GM12801 (cell line): ENCODE results near the gene APBB2.

Experiments used
- TF ChIP-seq, protein P1 (sequence below): IDR thresholded peaks from one replicate; pipeline ENCODE4 v1.5.1; 2011; ENCODE audit warnings: control low read depth; ENCODE audit not compliant: insufficient read length; ENCODE audit errors: extremely low read depth

APBB2 gene

DNA sequence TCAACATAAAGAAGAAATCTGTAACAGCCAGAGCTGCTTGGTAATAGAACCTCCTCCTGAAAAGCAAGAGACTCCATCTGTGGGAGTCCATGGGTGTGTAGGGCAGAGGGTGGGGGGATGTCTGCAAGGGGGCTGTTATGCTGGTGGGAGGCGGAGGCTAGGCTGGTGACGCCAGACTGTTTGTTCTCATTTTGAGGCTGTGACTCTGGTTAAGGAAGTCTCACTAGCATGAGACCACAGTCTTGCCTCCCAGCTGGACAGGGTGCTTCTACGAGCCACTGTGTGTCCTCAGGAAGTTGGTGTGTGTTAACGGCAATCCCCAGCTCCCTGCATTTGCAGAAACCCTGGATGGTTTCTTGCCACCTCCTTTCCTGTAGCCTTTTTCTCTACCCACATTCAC is 384.8 kb downstream of the APBB2 start:
- TF ChIP-seq, protein P1, sequence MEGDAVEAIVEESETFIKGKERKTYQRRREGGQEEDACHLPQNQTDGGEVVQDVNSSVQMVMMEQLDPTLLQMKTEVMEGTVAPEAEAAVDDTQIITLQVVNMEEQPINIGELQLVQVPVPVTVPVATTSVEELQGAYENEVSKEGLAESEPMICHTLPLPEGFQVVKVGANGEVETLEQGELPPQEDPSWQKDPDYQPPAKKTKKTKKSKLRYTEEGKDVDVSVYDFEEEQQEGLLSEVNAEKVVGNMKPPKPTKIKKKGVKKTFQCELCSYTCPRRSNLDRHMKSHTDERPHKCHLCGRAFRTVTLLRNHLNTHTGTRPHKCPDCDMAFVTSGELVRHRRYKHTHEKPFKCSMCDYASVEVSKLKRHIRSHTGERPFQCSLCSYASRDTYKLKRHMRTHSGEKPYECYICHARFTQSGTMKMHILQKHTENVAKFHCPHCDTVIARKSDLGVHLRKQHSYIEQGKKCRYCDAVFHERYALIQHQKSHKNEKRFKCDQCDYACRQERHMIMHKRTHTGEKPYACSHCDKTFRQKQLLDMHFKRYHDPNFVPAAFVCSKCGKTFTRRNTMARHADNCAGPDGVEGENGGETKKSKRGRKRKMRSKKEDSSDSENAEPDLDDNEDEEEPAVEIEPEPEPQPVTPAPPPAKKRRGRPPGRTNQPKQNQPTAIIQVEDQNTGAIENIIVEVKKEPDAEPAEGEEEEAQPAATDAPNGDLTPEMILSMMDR: no peak

DNA sequence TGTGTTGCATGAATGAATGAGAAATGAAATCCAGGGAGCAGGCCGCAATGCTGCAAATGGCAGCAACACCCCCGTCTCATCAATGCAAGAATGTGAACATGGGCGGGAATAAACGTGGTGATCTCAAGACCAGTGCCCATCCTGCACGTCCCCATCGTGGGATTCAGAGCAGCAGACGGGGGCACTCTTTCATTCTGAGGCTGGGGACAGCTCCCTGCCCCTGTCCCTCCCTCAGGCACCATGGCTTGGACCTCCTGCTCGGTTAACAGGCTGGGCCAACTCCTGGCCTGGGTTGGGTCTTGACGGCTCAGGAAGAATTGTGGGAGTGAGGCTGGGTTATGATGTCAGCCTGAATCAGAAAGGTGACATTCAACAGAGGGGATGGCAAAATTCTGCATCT is 385.7 kb downstream of the APBB2 start:
- TF ChIP-seq, protein P1: no peak

DNA sequence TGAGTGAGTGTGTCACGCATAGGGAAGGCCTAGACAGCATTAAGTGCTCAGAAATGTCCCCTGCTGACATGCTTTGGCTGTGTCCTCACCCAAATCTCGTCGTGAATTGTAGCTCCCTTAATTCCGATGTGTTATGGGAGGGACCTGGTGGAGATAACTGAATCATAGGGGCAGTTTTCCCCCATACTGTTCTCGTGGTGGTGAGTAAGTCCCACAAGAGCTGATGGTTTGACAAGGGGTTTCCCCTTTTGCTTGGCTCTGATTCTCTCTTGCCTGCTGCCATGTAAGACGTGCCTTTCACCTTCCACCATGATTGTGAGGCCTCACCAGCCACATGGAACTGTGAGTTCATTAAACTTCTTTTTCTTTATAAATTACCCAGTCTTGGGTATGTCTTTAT is 386.6 kb downstream of the APBB2 start:
- TF ChIP-seq, protein P1: no peak

DNA sequence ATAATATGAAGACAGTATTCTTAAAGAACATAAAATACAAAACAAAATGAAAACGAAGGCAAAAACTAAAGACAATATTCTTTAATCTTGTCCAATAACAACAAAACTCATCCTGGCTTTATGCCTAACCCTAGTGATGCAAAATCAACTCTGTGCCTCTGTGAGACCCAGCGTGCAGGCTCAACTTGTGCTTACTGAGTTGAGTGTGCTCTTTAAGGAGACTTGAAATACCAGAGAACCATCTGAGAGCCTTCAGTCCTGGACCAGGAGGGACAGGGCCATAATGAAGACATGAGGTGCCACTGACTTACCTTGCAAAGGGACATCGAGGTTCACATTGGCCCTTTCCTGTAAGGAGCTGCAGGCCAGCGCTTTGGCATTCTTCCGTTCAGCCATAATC is 387.5 kb downstream of the APBB2 start:
- TF ChIP-seq, protein P1: no peak

- TF ChIP-seq, protein P1: no peak
Measured at GRCh38 chr4:40825014-40825838, 389.1 kb downstream of the APBB2 start.

DNA sequence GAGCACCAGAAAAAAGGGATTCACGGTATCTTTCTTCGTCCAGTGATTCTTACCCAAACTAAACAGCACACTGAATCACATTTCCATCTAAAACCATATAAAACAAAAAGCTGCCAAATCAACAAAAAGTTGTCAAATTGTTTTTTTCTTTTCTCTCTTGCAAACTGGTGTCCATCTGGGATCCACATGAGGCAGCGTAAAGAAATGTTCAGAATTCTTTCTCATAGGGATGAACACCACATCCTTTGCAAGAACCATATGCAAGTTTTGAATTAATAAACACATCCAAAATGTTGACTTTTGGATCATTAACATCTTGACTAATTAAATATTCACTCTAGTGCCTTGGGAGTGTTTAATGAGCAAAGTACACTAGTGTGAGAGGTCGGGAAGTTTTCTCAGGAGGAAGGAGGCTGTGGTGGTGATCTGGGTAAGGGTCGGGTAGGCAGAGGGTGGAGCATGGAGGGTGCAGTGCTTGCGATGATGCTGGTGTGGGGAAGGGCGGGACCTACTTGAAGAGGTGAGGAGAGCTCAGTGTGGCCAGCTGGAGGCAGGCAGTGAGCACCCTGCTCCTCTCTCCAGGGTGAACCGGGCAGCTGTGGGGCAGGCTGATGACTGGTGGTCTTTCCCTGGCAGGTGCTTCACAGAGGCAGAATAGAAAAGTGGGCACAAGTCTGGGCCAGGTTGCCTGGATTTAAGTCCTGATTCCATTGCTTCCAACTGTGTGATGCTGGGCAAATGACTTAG is 391.7 kb downstream of the APBB2 start:
- TF ChIP-seq, protein P1: no peak

DNA sequence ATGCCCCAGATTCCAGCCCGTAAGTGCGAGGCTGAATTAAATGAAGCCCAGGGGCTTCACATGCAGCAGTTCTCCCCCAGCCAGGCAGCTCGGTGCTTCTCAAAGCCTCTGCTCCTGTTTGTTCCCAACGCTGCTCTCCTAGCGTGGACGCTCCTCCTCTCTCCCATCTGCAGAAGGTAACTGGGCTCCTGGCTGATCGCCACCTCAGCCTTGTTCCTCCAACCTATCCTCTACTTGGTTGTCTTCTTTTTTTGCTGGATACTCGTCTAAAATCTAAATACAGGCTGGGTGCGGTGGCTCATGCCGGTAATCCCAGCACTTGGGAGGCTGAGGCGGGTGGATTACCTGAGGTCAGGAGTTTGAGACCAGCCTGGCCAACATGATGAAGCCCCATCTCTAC is 394.2 kb downstream of the APBB2 start:
- TF ChIP-seq, protein P1: no peak
